Measurements from ENCODE around the gene SIGLEC5. TPM values are rescaled to one million over a fixed set of nuclear protein-coding genes. Genes with fewer than 3 reads are reported as not detected.

SIGLEC5 gene
- total RNA-seq, 1 experiment from 2014 or later, result not detected

DNA sequence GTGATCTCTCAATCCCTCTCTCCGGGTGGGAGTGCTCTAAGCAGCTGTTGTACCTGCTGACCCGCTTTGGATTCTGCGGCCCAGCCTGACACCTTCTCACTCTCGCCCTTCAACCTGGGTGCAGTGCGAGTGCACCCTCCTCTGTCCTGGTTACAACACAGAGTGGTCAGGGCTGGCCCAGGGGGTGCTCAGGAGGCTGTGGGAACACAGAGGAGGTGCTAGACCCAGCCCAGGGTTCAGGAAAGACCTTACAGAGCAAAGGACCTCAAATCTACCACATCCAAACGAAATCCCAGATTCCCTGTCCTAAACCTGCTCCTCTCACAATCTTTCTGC, 35.5 kb downstream of the SIGLEC5 start:
- DNase-seq (ENCODE audit: low read depth), result no peak
- in situ Hi-C loops (cut with HindIII; ENCODE audit: low pct_unique_long_range_greater_than_20kb, low sequenced_read_pairs), result no loop called here

DNA sequence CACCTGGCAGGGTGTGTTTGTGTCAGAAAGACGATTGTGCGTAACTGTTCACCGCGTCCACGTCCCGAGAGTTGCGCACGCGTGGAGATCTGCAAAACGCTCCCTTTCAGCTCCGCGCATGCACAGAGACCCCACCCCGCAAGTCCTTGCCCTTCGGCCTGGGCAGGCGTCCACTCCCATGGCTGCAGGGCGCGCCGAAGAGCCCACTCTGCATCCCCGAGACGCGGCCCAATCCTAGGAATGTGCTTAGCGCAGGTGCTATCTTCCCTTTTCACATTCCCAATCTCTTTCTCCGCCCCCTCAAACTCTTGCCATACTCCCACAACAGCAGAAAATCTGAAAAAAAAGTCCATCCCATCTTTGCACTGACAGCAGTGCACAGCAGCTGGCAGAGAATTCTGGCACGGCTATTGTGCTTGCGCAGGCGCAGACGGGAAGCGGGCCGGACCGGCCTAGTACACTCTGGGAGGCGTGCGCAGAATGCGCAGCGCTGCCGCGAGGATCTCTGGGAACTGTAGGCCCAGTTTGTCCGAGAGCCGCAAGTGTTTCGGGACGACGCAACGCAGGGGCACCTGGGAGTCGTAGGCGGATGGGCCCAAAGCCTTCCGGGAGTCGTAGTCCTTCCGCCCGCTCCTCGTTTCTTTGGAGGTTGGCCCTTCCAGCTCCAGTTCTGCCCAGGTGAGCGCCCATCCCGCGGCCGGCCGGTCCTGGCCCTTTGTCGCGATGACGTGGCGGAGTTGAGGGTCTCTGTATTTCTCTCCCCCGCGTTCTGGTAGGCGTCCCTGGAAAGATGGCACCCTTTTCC, 36.0 kb downstream of the SIGLEC5 start:
- DNase-seq (ENCODE audit: low read depth), result peak; percentile 87
- in situ Hi-C loops (cut with HindIII; ENCODE audit: low pct_unique_long_range_greater_than_20kb, low sequenced_read_pairs), result no loop called here

DNA sequence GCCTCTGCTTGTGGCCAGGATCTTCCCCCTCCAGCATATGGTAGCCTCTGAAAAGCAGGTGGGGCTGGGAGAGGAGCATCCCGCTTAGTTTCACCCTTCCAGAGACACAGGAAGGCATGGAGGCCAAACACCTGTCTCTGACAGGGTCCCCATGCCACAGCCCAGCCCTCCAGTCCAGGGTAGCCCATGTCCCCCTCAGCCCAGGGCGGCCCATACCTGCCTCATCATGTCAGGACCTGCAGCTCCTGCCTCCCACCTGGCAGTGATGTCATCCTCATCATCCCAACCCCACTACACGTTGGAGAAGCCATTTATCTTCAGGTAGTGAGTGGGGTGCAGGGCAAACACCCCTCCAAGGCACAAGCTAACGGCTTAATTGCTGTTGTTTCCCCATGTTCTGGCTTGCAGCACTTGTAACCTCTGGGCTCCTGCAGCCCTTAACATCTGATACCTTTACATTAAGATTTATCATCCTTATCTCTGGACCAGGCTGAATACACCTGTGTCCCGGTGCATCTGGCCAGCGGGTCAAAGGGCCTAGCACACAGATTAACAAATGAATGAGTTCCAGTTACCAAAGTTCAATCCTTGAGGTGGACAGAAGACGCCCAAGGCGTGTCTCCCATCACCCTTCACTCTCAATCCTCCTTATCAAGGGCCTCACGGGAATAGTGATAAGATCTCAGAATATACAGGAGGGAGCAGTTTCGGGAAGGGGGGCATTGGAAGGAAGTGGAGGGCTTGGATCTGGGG, 36.9 kb downstream of the SIGLEC5 start:
- DNase-seq (ENCODE audit: low read depth), result no peak
- in situ Hi-C loops (cut with HindIII; ENCODE audit: low pct_unique_long_range_greater_than_20kb, low sequenced_read_pairs), result no loop called here

DNA sequence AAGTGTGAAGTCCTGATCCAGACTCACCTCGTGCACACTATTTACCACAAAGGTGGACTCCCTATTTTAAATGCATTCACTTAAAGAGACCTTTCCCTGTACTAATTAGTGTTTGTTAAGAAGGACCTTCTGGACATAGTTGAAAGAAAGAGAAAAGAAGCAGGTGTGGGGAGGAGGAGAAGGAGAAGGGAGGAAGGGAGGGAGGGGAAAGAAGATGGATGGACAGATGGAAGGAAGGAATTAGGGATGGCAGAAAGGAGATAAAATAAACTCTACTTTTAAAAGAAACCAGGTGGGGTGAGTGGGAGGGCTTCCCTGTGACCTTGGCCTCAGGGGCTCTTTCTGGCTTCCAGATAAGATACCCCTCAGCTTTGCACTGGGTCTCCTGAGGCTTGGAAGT, 37.7 kb downstream of the SIGLEC5 start:
- in situ Hi-C loops (cut with HindIII; ENCODE audit: low pct_unique_long_range_greater_than_20kb, low sequenced_read_pairs), result no loop called here
- DNase-seq (ENCODE audit: low read depth), result no peak

DNA sequence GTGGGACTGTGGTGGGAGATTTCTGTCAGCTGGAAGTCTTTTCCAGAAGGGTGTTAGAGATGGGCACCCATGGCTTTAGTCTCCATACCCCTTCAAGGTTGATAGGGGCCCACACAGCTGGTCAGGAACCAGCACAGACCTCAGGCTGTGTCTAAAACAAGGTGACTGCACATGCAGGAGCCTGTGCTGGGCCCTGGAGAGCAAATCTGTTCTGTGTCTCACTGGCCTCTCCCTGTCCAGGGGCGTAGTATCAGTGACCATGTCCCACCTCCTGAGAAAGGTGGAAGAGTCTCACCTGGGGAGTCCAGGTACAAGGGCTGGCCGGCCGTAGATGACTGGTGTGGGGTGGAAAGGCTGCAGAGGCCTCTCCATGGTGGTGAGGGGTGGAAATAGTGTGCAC, 39.8 kb downstream of the SIGLEC5 start:
- no peak for DNase-seq (ENCODE audit: low read depth)
- in situ Hi-C loops (cut with HindIII; ENCODE audit: low pct_unique_long_range_greater_than_20kb, low sequenced_read_pairs), result no loop called here

DNA sequence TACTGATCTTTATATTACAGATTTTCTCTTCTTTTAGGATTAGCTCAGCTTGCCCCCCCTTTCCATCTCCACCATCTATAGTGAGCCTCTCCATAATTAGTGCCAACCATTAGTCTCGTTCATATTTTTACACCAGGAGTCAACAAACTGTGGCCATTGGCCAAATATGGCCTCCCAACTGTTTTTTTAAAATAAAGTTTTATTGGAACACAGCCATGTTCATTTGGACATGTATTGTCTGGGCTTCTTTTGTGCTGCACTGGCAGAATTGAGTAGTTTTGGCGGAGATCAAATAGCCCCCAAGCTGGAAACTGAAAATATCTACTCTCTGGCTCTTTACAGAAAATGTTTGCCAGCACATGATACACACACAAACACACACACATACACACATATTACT, 40.7 kb downstream of the SIGLEC5 start:
- in situ Hi-C loops (cut with HindIII; ENCODE audit: low pct_unique_long_range_greater_than_20kb, low sequenced_read_pairs), result no loop called here
- DNase-seq (ENCODE audit: low read depth), result no peak

DNA sequence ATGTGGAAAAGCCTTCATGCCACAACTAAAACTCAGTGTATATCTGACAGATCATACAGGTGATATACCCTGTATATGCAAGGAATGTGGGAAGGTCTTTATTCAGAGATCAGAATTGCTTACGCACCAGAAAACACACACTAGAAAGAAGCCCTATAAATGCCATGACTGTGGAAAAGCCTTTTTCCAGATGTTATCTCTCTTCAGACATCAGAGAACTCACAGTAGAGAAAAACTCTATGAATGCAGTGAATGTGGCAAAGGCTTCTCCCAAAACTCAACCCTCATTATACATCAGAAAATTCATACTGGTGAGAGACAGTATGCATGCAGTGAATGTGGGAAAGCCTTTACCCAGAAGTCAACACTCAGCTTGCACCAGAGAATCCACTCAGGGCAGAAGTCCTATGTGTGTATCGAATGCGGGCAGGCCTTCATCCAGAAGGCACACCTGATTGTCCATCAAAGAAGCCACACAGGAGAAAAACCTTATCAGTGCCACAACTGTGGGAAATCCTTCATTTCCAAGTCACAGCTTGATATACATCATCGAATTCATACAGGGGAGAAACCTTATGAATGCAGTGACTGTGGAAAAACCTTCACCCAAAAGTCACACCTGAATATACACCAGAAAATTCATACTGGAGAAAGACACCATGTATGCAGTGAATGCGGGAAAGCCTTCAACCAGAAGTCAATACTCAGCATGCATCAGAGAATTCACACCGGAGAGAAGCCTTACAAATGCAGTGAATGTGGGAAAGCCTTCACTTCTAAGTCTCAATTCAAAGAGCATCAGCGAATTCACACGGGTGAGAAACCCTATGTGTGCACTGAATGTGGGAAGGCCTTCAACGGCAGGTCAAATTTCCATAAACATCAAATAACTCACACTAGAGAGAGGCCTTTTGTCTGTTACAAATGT, 42.7 kb downstream of the SIGLEC5 start:
- DNase-seq (ENCODE audit: low read depth), result no peak
- in situ Hi-C loops (cut with HindIII; ENCODE audit: low pct_unique_long_range_greater_than_20kb, low sequenced_read_pairs), result no loop called here

DNA sequence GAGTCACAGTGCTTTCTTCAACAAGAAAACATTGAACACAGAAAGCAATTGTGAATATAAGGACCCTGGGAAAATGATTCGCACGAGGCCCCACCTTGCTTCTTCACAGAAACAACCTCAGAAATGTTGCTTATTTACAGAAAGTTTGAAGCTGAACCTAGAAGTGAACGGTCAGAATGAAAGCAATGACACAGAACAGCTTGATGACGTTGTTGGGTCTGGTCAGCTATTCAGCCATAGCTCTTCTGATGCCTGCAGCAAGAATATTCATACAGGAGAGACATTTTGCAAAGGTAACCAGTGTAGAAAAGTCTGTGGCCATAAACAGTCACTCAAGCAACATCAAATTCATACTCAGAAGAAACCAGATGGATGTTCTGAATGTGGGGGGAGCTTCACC, 43.4 kb downstream of the SIGLEC5 start:
- in situ Hi-C loops (cut with HindIII; ENCODE audit: low pct_unique_long_range_greater_than_20kb, low sequenced_read_pairs), result no loop called here

DNA sequence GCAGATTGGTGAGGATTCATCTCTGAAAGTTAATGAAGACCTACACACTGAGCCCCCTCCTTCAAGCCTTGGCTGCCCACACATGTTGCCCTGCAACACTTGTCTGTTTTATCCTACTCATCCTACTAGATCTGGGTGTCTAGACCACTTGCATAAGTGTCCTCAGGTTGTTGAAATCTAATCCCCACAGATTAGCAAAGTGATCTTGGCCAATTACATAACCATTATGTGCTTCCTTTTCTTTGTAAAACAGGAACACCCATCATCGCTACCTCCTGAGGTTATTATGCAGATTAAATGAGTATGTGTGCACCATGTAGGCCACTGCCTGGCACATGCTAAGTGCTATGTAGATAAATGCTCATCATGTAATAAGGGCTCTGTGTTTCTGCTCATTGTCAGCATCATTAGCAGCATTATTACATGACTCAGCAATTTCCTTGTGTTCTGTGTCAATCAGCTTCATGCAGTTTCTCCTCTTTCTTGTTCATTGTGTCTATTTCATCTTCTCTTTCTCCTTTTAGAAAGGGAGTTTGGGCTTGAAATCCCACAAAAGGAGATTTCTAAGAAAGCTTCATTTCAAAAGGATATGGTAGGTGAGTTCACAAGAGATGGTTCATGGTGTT, 44.0 kb downstream of the SIGLEC5 start:
- no peak for DNase-seq (ENCODE audit: low read depth)
- in situ Hi-C loops (cut with HindIII; ENCODE audit: low pct_unique_long_range_greater_than_20kb, low sequenced_read_pairs), result no loop called here

More for the DNA sequence above, 43.4 kb downstream of the SIGLEC5 start:
- no peak for DNase-seq (ENCODE audit: low read depth)

DNA sequence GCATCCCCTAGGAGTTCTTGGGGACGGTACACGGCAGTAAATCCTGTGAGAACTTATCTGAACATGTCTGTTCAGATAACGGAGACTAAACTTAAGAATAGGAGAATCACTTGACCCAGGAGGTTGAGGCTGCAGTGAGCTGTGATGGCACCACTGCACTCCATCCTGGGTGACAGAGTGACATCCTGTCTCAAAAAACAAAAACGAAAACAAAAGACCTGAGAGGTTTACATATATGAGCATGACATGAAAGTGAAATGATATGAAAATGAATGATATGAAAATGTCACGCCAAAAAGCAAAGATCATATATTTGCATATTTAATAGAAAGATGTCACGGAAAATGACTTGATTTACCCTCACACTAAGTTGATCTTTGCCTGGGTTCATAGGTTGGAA, 53.4 kb downstream of the SIGLEC5 start:
- no peak for DNase-seq (ENCODE audit: low read depth)
- in situ Hi-C loops (cut with HindIII; ENCODE audit: low pct_unique_long_range_greater_than_20kb, low sequenced_read_pairs), result no loop called here

DNA sequence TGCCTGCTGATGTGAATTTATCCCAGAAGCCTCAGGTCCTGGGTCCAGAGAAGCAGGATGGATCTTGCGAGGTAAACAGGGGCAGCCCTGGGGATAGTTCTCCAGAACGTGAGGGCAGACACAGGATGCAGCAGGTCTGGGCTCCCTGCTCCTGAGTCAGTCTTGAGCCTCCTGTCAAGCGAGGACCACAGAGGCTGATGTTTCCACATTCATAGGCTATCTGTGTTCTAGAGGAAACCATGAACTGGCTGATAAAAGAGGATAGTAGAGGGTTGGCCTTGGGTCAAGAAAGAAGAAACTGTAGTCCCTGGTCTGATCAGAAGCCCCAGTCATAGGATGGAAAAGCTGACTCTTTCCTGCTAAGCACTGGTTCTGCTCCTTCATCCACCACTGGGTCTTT, 56.9 kb downstream of the SIGLEC5 start:
- in situ Hi-C loops (cut with HindIII; ENCODE audit: low pct_unique_long_range_greater_than_20kb, low sequenced_read_pairs), result no loop called here

DNA sequence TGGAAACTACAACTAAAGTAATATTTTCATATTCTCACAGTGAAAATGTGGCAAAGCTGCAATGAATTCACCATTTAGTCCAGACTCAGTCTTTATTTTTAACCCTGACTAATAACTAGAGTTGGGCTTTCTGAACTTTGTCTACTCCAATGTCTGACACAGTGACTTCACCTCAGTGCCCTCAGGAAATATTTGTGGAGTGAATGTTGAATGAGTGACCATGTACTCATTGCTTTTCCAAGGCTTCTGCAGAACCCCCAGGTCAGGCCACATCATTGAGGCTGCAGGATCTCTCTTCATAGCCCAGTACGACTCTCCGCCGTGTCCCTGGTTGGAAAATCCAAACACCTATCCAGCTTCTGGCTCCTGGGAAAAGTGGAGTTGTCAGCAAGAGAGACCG, 57.3 kb downstream of the SIGLEC5 start:
- DNase-seq (ENCODE audit: low read depth), result no peak
- in situ Hi-C loops (cut with HindIII; ENCODE audit: low pct_unique_long_range_greater_than_20kb, low sequenced_read_pairs), result no loop called here

More for the DNA sequence above, 56.9 kb downstream of the SIGLEC5 start:
- DNase-seq (ENCODE audit: low read depth), result no peak

DNA sequence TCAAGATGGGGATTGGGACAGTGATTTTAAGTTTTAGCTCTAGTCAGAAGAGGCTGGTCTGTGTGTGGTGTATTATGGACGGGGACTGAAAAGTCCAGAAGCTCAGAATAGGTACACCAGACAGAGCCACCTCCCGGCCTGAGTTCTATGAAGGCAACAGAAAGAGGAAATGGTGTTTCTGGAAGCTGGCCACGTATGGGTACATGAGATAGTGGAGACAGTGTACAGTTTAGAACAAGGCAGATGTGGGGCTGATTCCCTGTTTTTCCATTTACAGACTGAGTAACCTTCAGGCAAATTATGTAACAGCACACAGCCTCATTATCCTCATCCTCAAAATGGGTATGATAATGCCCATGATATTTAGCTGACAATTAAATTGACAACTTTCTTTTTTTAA, 57.8 kb downstream of the SIGLEC5 start:
- in situ Hi-C loops (cut with HindIII; ENCODE audit: low pct_unique_long_range_greater_than_20kb, low sequenced_read_pairs), result no loop called here
- no peak for DNase-seq (ENCODE audit: low read depth)

DNA sequence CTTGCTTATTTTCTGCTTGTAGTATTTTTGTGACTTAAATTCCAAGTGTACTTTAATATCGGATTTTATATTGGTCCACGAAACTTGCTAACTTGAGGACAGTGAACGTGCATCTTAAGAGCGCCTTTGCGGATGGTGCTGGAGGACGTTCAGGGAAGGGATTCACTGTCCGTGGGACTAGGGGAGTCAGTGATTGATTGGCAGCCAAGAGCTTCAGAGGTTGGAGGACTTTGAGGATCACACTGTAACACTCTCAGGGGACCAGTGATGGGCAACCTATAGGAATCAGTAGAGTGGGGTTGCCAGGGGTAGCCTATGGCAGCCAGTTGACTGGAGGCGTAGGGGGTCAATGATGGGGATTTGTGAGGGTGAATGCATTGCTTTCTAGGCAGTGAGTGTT, 58.6 kb downstream of the SIGLEC5 start:
- in situ Hi-C loops (cut with HindIII; ENCODE audit: low pct_unique_long_range_greater_than_20kb, low sequenced_read_pairs), result no loop called here
- no peak for DNase-seq (ENCODE audit: low read depth)

DNA sequence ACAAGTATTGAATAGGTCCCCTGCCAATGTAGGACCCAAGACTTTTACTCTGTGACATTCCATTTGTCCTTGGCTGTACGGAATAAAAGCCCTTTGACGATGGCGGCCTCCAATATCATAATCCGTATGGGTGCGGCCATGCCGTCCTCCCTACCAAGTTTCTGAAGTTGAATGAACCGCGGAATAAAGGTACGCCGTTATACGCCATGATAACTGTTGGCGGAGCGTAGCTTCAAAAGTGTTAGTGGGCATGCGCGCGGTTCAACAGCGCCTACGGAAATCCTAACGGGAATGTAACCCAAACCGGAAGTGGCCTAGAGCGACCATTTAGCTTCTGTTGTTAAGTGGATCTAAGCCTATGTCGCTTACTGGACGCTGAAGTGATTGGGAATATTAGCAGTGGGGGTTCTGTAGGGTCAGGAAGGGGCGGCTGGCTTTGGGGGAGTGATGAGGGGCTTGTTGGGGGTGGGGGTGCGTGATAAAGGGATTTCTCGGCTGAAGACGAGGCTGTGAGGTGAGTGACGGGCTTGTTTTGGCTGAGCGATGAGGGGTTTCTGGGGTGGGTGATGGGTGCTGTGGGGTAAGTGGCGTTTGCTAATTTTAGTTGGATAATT, 59.1 kb downstream of the SIGLEC5 start, which contains the start of gene ZNF175:
TSS of gene ZNF175 (plus strand) at position 322 of the 614 bp plus-strand sequence. CDS start 2,047 bp downstream, outside the sequence.
- peak; percentile 93 for DNase-seq (ENCODE audit: low read depth)
- in situ Hi-C loops (cut with HindIII; ENCODE audit: low pct_unique_long_range_greater_than_20kb, low sequenced_read_pairs), result no loop called here

DNA sequence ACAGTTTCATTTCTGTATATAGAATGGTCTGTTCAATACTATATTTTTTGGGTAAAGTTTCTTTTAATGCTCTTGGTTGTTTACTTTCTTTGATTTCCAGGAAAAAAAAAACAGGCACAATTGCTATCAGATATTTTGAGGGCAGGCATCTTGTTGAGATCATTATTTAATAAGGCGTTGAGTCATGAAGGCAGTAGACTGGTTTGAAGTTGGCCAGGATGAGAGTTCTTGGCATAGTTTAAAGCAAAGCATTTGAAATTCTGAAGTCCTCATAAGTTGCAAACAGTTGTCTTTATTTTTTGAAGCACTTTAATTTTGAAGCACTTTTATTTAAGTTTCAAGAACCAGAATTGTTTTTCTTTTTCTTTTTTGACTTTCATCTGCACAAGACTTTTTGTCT, 61.7 kb downstream of the SIGLEC5 start:
- in situ Hi-C loops (cut with HindIII; ENCODE audit: low pct_unique_long_range_greater_than_20kb, low sequenced_read_pairs), result no loop called here
- no peak for DNase-seq (ENCODE audit: low read depth)

DNA sequence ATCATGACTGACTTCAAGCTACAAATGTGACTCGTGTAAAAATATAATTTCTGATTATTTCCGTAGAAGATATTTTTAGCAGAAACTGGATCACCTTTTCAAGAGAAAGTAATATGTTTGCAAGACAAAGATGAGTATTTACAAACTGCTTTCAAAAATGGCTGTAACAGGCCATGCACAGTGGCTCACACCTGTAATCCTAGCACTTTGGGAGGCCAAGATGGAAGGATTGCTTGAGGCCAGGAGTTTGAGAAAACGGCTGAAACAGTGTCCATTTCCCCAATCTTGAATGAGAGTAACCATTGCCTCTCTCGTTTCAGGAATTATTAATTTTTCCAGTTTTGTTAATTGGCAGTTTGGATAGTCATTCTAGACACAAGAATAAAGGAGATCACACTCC, 62.6 kb downstream of the SIGLEC5 start:
- DNase-seq (ENCODE audit: low read depth), result no peak
- in situ Hi-C loops (cut with HindIII; ENCODE audit: low pct_unique_long_range_greater_than_20kb, low sequenced_read_pairs), result no loop called here

Measured in Caki2 (cell line).